Measurements from ENCODE around the gene GLI3. TPM values are rescaled to one million over a fixed set of nuclear protein-coding genes. Genes with fewer than 3 reads are reported as not detected.

GLI3 gene
- total and polyA plus RNA-seq, 2 of the 8 experiments (the other 6 are each of a cell fraction or from before 2014, with no cell fraction given), result 8.0 to 31.1 TPM

DNA sequence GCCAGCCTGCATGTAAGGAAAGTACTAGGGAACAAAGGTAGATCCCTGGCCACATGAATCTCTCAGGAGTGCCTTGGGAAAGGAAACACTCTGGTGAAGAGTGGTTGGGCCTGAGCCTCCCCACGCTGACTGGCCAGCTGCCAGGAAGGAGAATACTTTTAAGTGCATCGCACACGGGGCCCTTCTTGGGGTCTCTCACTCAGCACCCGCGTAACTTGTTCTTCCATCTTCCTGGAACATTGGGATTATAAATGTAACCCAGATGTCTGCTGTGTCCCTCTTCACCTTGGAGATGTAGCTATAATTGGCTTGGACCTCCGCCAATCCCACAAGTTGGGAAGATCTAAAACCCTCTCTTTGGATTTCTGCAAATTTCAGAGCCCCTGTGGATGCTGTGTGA lies 4.4 kb upstream of the GLI3 start:
- H2BK20ac ChIP-seq (ENCODE audit: low read length), result no peak overlapping the region
- H3K56ac ChIP-seq (replicated peaks; ENCODE audit: insufficient read length, low read depth, low read length), result no peak overlapping the region
- H3K27me3 ChIP-seq (replicated peaks in 1 of 4; ENCODE audit: control insufficient read depth in 3 of 4, extremely low read depth in 1 of 4, insufficient read depth in 3 of 4, low read length in 3 of 4), result peaks cover 0 to 24% (median 13%) of the 10 kb centered on the region in 4 experiments; a peak in 5 of 7 replicates
- no peak overlapping the region for H4K5ac ChIP-seq (ENCODE audit: insufficient read length, low read depth, low read length)
- no peak overlapping the region for H2BK5ac ChIP-seq (ENCODE audit: low read depth, low read length)
- 85% methylated on average over 6 of the region's 6 CpGs; no CpG with 5 or more reads in 1 of the 2 experiments for WGBS, 2 experiments (ENCODE audit: extremely low coverage in 1 of 2, insufficient coverage in 1 of 2, insufficient read length in 1 of 2, insufficient replicate concordance in 2 of 2, low coverage in 1 of 2, low lambda C conversion rate in 2 of 2, missing lambda C conversion rate in 1 of 2)
- no peak overlapping the region for H2BK15ac ChIP-seq (ENCODE audit: low read length)
- no peak overlapping the region for H3K27ac ChIP-seq (ENCODE audit: low read depth, low read length)
- H3K4me1 ChIP-seq (replicated peaks in 1 of 4; ENCODE audit: control insufficient read depth in 3 of 4, insufficient read depth in 4 of 4, low read length in 3 of 4), result peaks cover 0 to 11% (median 2%) of the 10 kb centered on the region in 4 experiments; a peak in 5 of 7 replicates
- no peak overlapping the region for H3K4me2 ChIP-seq (ENCODE audit: insufficient read depth in 1 of 2, low read depth in 2 of 2, low read length in 2 of 2)
- H2AFZ ChIP-seq (ENCODE audit: low read length), result no peak overlapping the region
- no peaks in the 10 kb centered on the region for H3K36me3 ChIP-seq (ENCODE audit: control insufficient read depth in 2 of 4, insufficient read depth in 4 of 4, low read length in 3 of 4)
- H3K79me2 ChIP-seq (ENCODE audit: control insufficient read depth in 1 of 2, insufficient read depth in 2 of 2, low read length in 2 of 2), result no peaks in the 10 kb centered on the region
- no peak overlapping the region for H3K4ac ChIP-seq (replicated peaks; ENCODE audit: insufficient read length, low read depth, low read length)
- H2BK120ac ChIP-seq (replicated peaks; ENCODE audit: low read depth, low read length), result no peak overlapping the region
- no peak overlapping the region for H4K91ac ChIP-seq (replicated peaks; ENCODE audit: insufficient read length, low read length)
- FAIRE-seq, result no peak
- H3K23me2 ChIP-seq (ENCODE audit: low read depth, low read length), result peaks cover 4% of the 10 kb centered on the region; the same call in 1 of the 2 replicates
- no peaks in the 10 kb centered on the region for H4K20me1 ChIP-seq (replicated peaks in 1 of 2; ENCODE audit: control insufficient read depth in 1 of 2, insufficient read depth in 2 of 2, low read length in 2 of 2)
- no peak overlapping the region for H3K18ac ChIP-seq (ENCODE audit: extremely low read depth, low read length)
- H3K4me3 ChIP-seq (ENCODE audit: extremely low read depth in 1 of 4, insufficient read depth in 2 of 4, low read depth in 3 of 4, low read length in 4 of 4), result no peak overlapping the region
- H3K23ac ChIP-seq (ENCODE audit: insufficient read length), result no peak overlapping the region
- no peak for DNase-seq (ENCODE audit: low read depth in 1 of 2, low spot score in 2 of 2)
- CTCF ChIA-PET (ENCODE audit: partially characterized antibody), result no interaction called here
- no peak overlapping the region for H3K14ac ChIP-seq (ENCODE audit: insufficient read length)
- no peaks in the 10 kb centered on the region for H3K9me3 ChIP-seq (ENCODE audit: insufficient read depth in 2 of 2, low read depth in 1 of 2, low read length in 1 of 2)
- no peak overlapping the region for H2BK12ac ChIP-seq (ENCODE audit: low read depth, low read length)
- H2AK5ac ChIP-seq (ENCODE audit: low read depth, low read length), result no peak overlapping the region
- no peaks in the 10 kb centered on the region for H3K79me1 ChIP-seq (ENCODE audit: low read depth, low read length)
- H4K8ac ChIP-seq (ENCODE audit: extremely low read depth, insufficient read depth, low read length), result no peak overlapping the region
- no peak overlapping the region for H3K9ac ChIP-seq (replicated peaks in 1 of 4; ENCODE audit: extremely low read depth in 1 of 4, low read depth in 3 of 4, low read length in 3 of 4)
- POLR2A ChIA-PET (ENCODE audit: partially characterized antibody), result no interaction called here
- TF ChIP-seq RXRA (IDR thresholded peaks at IDR 0.05; ENCODE audit: insufficient read depth, low read depth, low read length) (no peak), TCF12 (IDR thresholded peaks at IDR 0.05; ENCODE audit: low read depth, low read length) (no peak), RBBP5 (IDR thresholded peaks at IDR 0.05; ENCODE audit: borderline replicate concordance, low read depth, low read length) (no peak), TBP (IDR thresholded peaks at IDR 0.05; ENCODE audit: low read depth, low read length) (no peak), KDM4A (IDR thresholded peaks at IDR 0.05; ENCODE audit: low read depth, low read length, severe bottlenecking) (no peak), SP1 (IDR thresholded peaks at IDR 0.05; ENCODE audit: low read depth, low read length) (no peak)
